Dendritic cell treated with granulocyte-macrophage colony-stimulating factor and Interleukin-4, amounts not matched to agents 40 ng/mL and 50 ng/mL, for 4 days (primary cell): ENCODE data around the gene SGK1.
"Not testable (repeated sequence)": the region's sequence is repeated elsewhere in the genome, so short reads cannot be mapped to it uniquely, and the experiment has no call there.

Source experiments
- H3K27ac Mint-ChIP-seq: one replicate; pipeline ENCODE4 v1.8.0; 2022; ENCODE audit warnings: mild to moderate bottlenecking, mixed read lengths
- H3K27me3 Mint-ChIP-seq: one replicate; pipeline ENCODE4 v1.8.0; 2022; ENCODE audit warnings: mild to moderate bottlenecking, mixed read lengths
- H3K36me3 Mint-ChIP-seq: one replicate; pipeline ENCODE4 v1.8.0; 2022; ENCODE audit warnings: low read depth, mixed read lengths
- H3K4me1 Mint-ChIP-seq: one replicate; pipeline ENCODE4 v1.8.0; 2022; ENCODE audit warnings: low read depth, mixed read lengths
- H3K4me3 Mint-ChIP-seq: one replicate; pipeline ENCODE4 v1.8.0; 2022; ENCODE audit warnings: mild to moderate bottlenecking, moderate library complexity, mixed read lengths
- H3K9me3 Mint-ChIP-seq: one replicate; pipeline ENCODE4 v1.8.0; 2022; ENCODE audit warnings: mixed read lengths
- intact Hi-C: fragments of 100-400 bp; cut with micrococcal nuclease; formaldehyde crosslinking; loops from one replicate; pipeline ENCODE4 v1.15.0; 2022

SGK1 gene

DNA sequence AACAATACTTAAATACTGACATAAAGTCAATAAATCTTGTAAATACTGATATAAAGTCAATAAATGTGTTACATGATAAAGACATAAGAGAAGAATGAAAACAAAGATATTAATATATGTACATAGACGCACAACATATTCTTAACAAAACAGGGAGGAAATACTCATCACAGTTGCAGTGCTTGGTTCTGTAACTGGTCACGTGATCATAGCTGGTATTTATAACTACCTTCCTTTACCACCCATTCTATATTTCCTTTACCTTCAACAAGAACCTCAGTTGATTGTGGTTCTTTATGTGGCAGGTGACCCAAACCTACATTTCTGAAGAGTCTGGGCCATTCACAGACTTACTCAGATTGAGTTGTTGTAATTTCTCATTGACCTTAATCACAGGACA, 131.6 kb downstream of the SGK1 start:
- Mint-ChIP-seq H3K27ac (no peak overlapping the region), H3K9me3 (no peaks in the 10 kb centered on the region), H3K36me3 (no peaks in the 10 kb centered on the region), H3K27me3 (no peaks in the 10 kb centered on the region), H3K4me3 (no peak overlapping the region), H3K4me1 (peaks cover 23% of the 10 kb centered on the region)
- intact Hi-C loops = no loop called here

DNA sequence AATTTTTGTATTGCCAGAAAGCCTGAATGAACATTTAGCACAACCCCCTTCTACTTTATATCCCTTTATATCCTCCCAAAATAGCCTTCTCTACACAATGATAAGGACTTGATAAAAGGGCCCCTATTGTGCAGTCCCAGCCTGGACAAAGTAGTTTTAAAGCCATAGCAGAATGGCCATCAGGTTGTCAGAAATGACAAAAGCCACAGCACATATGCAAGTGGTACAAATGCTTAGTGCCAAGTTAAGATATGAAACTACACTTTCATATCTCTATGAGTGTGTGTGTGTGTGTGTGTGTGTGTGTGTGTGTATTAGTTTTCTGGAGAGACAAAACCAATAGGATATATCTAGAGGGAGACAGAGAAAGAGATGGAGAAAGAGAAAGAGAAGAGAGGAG, 132.6 kb downstream of the SGK1 start:
- H3K36me3 Mint-ChIP-seq = no peaks in the 10 kb centered on the region
- intact Hi-C loops = no loop called here
- H3K4me3 Mint-ChIP-seq = no peak overlapping the region
- no peak overlapping the region for H3K27ac Mint-ChIP-seq
- no peaks in the 10 kb centered on the region for H3K9me3 Mint-ChIP-seq
- no peaks in the 10 kb centered on the region for H3K27me3 Mint-ChIP-seq
- peaks cover 23% of the 10 kb centered on the region for H3K4me1 Mint-ChIP-seq

DNA sequence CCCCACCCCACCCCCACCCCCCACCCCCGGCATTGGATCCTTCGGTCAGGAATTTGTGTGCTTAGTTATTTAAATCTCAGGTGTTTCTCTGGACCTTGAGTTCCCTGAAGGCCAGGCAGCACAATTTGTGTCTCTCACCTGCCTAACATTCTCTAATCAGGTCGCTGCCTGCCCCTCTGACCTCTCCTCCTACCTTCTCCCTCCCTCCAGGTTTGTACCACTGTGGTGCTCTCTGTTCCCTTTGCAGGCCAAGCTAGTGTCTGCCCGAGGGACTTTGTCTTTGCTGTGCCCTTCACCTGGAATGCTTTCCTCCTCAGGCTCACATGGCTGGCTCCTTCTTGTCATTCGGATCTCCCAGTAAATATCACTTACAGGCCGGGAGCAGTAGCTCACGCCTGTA, 134.1 kb downstream of the SGK1 start:
- Mint-ChIP-seq H3K27ac (no peak overlapping the region), H3K36me3 (no peaks in the 10 kb centered on the region), H3K27me3 (no peaks in the 10 kb centered on the region), H3K9me3 (no peaks in the 10 kb centered on the region), H3K4me3 (no peak overlapping the region), H3K4me1 (peaks cover 23% of the 10 kb centered on the region)
- intact Hi-C loops = no loop called here

DNA sequence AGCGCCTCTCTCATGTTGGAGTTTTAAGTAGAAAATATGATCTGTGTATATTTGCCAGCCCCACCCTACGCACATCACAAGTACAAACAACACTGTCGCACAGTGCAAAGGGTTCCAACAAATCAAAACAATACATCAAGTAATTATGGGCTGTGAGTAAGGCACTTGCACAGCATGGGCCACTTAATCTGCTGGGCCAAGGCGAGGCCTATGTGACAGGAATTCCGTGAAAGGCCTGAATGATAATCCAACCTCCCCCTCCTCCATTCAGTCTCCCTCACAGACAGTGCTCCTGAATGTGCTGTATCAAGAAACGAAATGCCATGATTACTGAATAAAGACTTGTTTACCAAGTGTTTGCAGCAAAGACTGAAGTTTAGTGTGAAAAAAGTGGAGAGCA, 135.4 kb downstream of the SGK1 start:
- H3K36me3 Mint-ChIP-seq = no peaks in the 10 kb centered on the region

DNA sequence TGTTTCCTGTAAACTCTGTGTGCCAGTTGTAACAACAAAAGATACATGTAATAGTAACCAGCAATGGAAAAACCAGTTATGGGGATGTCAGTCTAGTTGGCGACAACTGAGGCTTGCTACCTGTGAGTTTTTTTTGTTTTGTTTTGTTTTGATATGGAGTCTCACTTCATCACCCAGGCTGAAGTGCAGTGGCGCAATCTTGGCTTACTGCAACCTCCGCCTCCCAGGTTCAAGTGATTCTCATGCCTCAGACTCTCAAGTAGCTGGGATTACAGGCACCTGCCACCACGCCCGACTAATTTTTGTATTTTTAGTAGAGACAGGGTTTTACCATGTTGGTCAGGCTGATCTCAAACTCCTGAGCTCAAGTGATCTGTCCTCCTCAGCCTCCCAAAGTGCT, 136.2 kb downstream of the SGK1 start:
- intact Hi-C loops, H3K27ac Mint-ChIP-seq, H3K9me3 Mint-ChIP-seq, H3K27me3 Mint-ChIP-seq, H3K36me3 Mint-ChIP-seq, H3K4me3 Mint-ChIP-seq: not testable (repeated sequence)
- H3K4me1 Mint-ChIP-seq = peaks cover 39% of the 10 kb centered on the region

More for the DNA sequence above, 135.4 kb downstream of the SGK1 start:
- Mint-ChIP-seq H3K4me1 (peaks cover 34% of the 10 kb centered on the region), H3K27me3 (no peaks in the 10 kb centered on the region), H3K27ac (no peak overlapping the region), H3K9me3 (no peaks in the 10 kb centered on the region), H3K4me3 (no peak overlapping the region)
- intact Hi-C loops = no loop called here

DNA sequence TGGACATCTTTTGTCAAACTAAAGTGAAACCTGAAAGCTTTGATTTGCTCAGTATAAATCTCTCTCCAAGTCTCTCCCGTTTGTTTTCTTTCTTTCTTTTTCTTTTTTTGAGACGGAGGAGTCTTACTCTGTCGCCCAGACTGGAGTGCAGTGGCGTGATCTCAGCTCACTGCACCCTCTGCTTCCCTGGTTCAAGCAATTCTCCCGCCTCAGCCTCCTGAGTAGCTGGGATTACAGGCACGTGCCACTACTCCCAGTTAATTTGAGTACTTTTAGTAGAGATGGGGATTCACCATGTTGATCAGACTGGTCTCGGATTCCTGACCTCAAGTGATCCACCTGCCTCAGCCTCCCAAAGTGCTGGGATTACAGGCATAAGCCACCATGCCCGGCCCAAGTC, 136.7 kb downstream of the SGK1 start:
- intact Hi-C loops, H3K4me3 Mint-ChIP-seq, H3K9me3 Mint-ChIP-seq, H3K36me3 Mint-ChIP-seq, H3K27me3 Mint-ChIP-seq, H3K27ac Mint-ChIP-seq: not testable (repeated sequence)
- H3K4me1 Mint-ChIP-seq = peaks cover 44% of the 10 kb centered on the region

DNA sequence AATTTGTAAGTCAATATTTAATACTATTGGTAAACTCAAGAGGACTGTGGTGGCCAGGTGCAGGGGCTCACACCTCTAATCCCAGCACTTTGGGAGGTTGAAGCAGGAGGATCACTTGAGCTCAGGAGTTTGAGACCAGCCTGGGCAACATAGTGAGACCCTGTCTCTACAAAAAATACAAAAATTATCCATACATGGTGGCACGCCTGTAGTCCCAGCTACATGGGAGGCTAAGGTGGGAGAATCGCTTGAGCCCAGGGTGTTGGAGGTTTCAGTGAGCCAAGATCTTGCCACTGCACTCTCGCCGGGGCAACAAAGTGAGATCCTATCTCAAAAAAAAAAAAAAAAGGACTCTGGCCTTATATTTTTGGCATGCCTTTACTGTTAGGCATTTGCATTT, 137.4 kb downstream of the SGK1 start:
- intact Hi-C loops, H3K9me3 Mint-ChIP-seq, H3K36me3 Mint-ChIP-seq, H3K27ac Mint-ChIP-seq, H3K4me3 Mint-ChIP-seq, H3K27me3 Mint-ChIP-seq: not testable (repeated sequence)
- peaks cover 45% of the 10 kb centered on the region for H3K4me1 Mint-ChIP-seq

DNA sequence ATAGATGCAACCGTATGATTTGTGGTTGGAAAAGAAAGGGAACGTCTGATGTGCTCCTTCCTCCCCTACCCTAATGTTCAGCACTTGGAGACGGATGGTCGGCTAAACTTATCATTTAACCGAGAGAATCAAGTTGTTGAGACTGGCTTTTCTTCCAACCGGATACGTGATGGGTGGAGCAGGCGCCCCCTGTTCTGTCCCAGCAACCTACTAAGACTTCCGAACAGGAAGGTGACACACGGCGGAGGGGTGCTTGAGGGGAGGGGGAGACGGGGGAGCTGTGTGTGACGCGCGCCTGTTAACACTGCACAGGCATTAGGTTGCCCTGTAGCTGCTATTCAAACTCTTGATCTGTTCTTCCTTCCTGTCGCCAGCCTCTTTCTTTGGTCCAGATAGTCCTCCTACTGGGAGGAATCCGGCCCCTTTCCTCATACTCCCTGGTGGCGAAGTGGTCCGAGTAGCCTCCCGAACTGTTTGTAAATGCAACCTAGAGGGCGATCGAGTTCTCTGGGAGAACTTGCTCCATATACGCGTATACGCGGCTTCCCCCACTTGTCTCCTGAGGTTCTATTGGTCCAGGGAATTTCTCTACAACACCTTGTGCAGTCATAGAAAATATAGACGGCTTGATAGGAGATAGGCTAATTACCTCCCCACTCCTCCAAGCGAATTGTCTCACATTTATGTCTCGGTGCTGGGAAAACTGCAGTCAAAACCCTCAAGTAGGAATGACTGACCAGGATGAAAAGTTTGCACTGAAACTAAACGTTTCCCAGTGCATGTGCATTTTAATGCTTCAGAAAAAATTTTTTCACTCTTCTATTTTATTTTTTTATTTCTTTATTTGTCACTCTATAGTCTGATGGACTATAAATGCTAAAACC, 139.5 kb downstream of the SGK1 start:
- intact Hi-C loops = loop anchor here (5.0 to 10.0 kb wide), 3 partner anchors 54 to 336 kb away; no protein-coding TSS in a partner anchor
- Mint-ChIP-seq H3K36me3 (peaks cover 20% of the 10 kb centered on the region), H3K4me3 (peak overlapping the region; percentile 91), H3K9me3 (no peaks in the 10 kb centered on the region), H3K27me3 (no peaks in the 10 kb centered on the region), H3K4me1 (peaks cover 35% of the 10 kb centered on the region), H3K27ac (peak overlapping the region; percentile 82)

DNA sequence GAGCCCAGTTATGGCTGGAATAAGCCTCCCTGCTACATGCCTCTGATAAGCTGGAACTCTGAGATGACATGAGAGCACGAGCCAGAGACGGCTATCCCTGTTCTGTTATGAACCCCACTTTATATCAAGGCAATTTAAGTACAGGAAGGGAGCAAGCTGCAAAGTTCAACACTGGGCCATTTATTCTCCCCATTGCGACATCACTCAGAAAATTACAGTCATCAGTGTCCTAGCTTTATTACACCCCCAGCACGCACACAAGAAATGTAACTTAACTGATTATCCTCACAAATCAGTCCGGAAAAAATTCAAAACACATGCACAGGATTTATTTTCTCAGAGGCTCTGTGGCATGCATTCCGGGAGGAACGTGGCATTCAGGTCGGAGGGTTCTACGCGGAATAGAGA, 140.2 kb downstream of the SGK1 start:
- intact Hi-C loops = loop anchor here (2.0 to 10.0 kb wide), 4 partner anchors 55 to 337 kb away; no protein-coding TSS in a partner anchor
- Mint-ChIP-seq H3K36me3 (peaks cover 27% of the 10 kb centered on the region), H3K27me3 (no peaks in the 10 kb centered on the region), H3K9me3 (no peaks in the 10 kb centered on the region), H3K4me1 (peaks cover 39% of the 10 kb centered on the region), H3K4me3 (peak overlapping the region; percentile 91), H3K27ac (peak overlapping the region; percentile 82)

DNA sequence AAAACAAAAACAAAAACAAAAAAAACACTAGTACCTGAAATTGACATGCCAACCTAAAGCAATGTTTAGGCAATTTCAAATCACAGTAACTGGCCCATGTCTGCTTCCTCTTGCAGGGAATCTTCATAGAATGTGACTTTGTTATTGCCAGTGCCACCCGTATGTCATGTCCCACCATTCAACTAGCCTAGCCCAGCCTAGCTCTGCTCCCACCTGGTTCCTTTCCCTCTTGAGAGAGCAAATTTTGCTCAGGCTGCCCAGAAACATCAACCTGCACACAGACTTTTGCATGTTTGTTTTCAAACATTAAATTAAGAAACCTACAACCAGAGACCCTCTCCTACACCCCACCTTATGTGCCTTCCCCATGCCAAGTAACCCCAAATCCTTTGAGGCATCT, 140.7 kb downstream of the SGK1 start:
- Mint-ChIP-seq H3K9me3 (no peaks in the 10 kb centered on the region), H3K36me3 (peaks cover 32% of the 10 kb centered on the region), H3K27me3 (no peaks in the 10 kb centered on the region), H3K27ac (peak overlapping the region; percentile 82), H3K4me3 (no peak overlapping the region), H3K4me1 (peaks cover 41% of the 10 kb centered on the region)
- intact Hi-C loops = loop anchor here (2.0 to 10.0 kb wide), 4 partner anchors 55 to 338 kb away; no protein-coding TSS in a partner anchor

DNA sequence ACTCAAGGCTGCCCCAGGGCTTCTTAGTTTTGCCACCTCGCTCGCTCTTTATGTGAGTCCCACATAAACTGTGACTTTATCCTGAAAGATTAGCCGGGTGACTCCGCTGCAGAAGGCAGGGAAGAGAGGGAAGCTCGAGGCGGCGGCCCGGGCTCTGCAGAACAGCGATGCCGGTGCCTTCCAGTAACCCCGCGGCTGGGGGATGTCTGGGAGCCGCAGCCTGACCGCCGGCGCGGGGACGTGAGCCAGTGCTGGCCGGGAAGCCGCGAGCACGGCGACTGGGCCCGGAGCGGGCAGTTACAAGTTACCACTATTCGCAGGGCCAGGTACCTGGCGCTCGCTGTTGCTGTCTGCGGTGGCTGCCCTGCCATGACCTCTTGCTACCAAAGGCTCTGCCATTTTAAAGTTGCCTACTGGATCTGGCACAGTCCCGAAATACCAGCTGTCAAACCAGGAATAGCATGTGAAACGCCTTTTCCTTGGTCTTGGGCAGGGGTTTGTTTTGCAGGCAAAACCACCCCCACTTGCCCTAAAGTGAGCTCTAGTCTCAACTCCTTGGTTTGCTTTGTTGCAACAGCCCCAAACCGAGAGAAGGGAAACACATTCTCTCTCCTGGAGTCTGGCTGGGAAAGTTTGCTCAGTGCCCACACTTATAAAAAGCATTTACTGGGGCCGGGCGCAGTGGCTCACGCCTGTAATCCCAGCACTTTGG, 141.5 kb downstream of the SGK1 start:
- peak overlapping the region; percentile 96 for H3K4me3 Mint-ChIP-seq
- H3K36me3 Mint-ChIP-seq = peaks cover 40% of the 10 kb centered on the region
- no peaks in the 10 kb centered on the region for H3K9me3 Mint-ChIP-seq

DNA sequence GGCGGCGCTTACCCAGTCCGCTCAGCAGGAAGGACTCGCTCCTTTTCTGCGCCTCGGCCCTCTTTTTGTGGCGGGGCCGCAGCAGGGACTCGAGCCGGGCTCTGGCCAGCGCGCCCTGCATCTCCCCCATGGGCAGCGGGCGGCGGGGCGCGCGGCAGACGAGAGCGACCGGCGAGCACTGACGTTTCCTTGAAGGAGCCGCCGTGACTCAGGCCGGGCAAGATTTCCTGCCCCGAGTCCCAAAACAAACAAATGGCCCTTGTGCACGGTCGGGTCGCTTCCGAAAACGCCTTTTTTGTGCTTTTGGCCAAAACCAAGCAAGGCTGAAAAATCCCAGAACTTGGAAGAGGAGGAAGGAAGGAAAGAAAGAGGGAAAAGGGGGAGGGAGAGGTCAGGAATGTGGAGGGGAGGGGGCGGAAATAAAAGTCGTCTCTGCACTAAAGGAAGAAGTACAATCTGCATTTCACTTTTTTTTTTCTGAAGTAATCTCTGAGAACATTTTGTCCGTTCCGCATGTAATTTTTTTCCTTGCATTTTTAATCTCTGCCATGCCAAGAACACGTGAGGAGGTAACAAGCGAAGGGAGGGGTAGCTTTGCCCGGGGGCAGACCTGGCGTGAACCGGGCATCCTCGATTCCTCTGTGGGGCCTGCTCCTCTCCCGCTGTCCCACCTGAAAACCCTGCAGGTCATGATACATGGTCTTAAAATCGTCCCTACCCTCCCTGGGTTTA, 142.2 kb downstream of the SGK1 start:
- intact Hi-C loops = loop anchor here (2.0 to 10.0 kb wide), 5 partner anchors 57 to 339 kb away; no protein-coding TSS in a partner anchor
- Mint-ChIP-seq H3K4me1 (peaks cover 57% of the 10 kb centered on the region), H3K4me3 (peak overlapping the region; percentile 96), H3K27ac (peak overlapping the region; percentile 98), H3K36me3 (peaks cover 47% of the 10 kb centered on the region), H3K9me3 (no peaks in the 10 kb centered on the region), H3K27me3 (no peaks in the 10 kb centered on the region)

More for the DNA sequence above, 141.5 kb downstream of the SGK1 start:
- no peaks in the 10 kb centered on the region for H3K27me3 Mint-ChIP-seq
- intact Hi-C loops = loop anchor here (2.0 to 10.0 kb wide), 4 partner anchors 56 to 338 kb away; no protein-coding TSS in a partner anchor
- peaks cover 50% of the 10 kb centered on the region for H3K4me1 Mint-ChIP-seq
- peak overlapping the region; percentile 98 for H3K27ac Mint-ChIP-seq

DNA sequence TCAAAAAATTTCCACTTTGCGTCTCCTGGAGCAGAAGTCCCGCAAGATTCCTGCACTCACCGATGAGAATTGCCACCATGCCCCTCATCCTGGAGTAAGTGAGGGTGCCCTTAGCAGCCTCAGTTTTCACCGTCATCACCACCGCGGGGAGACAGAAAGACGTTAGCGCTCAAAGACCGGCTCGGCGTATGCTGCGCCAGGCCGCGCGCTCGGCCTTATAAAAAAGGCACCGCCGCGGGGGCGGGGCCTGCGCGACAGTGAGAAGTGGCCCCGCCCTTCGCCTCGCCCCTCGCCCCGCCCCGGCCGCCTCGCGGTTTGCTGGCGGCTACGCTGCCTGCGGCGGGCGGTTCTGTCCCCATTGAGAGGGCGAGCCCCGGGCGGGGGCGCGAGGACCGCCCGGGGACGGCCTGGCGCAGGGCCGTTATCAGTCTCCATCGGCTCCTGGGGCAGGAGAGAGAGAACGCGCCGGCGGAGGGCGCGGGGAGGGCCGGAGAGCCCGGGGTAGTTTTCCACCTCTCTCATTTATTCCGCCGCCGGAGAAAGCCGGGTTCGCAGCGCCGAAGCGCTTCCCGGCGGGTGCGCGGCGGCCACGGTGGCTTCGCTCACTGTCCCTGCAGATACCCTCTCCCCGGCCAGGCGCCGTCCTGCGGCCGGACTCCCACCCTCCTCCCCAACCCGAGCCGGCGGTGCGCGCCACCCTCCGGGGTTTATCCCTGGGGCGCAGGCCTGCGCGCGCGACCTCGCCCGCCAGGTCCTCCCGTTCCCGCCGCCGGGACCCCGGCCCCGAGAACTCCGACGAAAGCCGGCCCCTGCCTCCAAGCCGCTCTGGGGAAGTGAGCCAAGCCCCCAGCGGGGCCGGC, 143.0 kb downstream of the SGK1 start:
- Mint-ChIP-seq H3K4me1 (peaks cover 65% of the 10 kb centered on the region), H3K4me3 (peak overlapping the region; percentile 96), H3K9me3 (no peaks in the 10 kb centered on the region), H3K27ac (peak overlapping the region; percentile 98), H3K27me3 (no peaks in the 10 kb centered on the region), H3K36me3 (peaks cover 55% of the 10 kb centered on the region)
- intact Hi-C loops = loop anchor here (1.0 to 10.0 kb wide), 7 partner anchors 57 to 767 kb away; no protein-coding TSS in a partner anchor
